ENCODE results near the gene TYW5. TPM values are rescaled to one million over a fixed set of nuclear protein-coding genes. Genes with fewer than 3 reads are reported as not detected.

Gene TYW5
- total RNA-seq, 1 experiment from 2014 or later, result 13.5 TPM

GRCh38 chr2:199911052-199911876 lies 44.0 kb downstream of the TYW5 start, which contains the start of gene C2orf69 (continued):
- no peak for TF ChIP-seq CDX4 (CRISPR knock-in tag; IDR thresholded peaks at IDR 0.05; ENCODE audit: borderline replicate concordance)
- TF ChIP-seq ZMAT4 (CRISPR knock-in tag; IDR thresholded peaks at IDR 0.05), result no peak
- TF ChIP-seq ATF6 (CRISPR knock-in tag; IDR thresholded peaks at IDR 0.05), result no peak
- no peak for TF ChIP-seq ZNF671 (CRISPR knock-in tag; IDR thresholded peaks at IDR 0.05)
- no peak for TF ChIP-seq IRF2 (CRISPR knock-in tag; IDR thresholded peaks at IDR 0.05; ENCODE audit: borderline replicate concordance, low read depth)
- TF ChIP-seq E2F4 (CRISPR knock-in tag; IDR thresholded peaks at IDR 0.05; ENCODE audit: borderline replicate concordance, low read depth), result no peak; the same call in 1 of the 2 replicates
- TF ChIP-seq CTCF (IDR thresholded peaks at IDR 0.05), result no peak
- TF ChIP-seq ETV6 (CRISPR knock-in tag; IDR thresholded peaks at IDR 0.05), result peak; percentile 72; the same call in 1 of the 2 replicates
- peak; percentile 94 for TF ChIP-seq CREM (CRISPR knock-in tag; IDR thresholded peaks at IDR 0.05)
- no peak for TF ChIP-seq JUN (CRISPR knock-in tag; IDR thresholded peaks at IDR 0.05)
- TF ChIP-seq ZSCAN18 (CRISPR knock-in tag; IDR thresholded peaks at IDR 0.05), result no peak
- no peak for TF ChIP-seq FOXJ3 (CRISPR knock-in tag; IDR thresholded peaks at IDR 0.05; ENCODE audit: borderline replicate concordance)
- TF ChIP-seq ZNF425 (CRISPR knock-in tag; conservative IDR thresholded peaks at IDR 0.05), result no peak
- no peak for TF ChIP-seq TCF7 (CRISPR knock-in tag; IDR thresholded peaks at IDR 0.05; ENCODE audit: low read depth)
- TF ChIP-seq MLX (CRISPR knock-in tag; IDR thresholded peaks at IDR 0.05), result no peak
- TF ChIP-seq NFE2L1 (CRISPR knock-in tag; IDR thresholded peaks at IDR 0.05), result no peak
- TF ChIP-seq ZNF121 (CRISPR knock-in tag; IDR thresholded peaks at IDR 0.05), result no peak
- no peak for TF ChIP-seq NR3C1 (CRISPR knock-in tag; conservative IDR thresholded peaks at IDR 0.05; ENCODE audit: low read depth)
- TF ChIP-seq TP53 (CRISPR knock-in tag; IDR thresholded peaks at IDR 0.05), result no peak
- peak; percentile 43; the same call in 1 of the 2 replicates for TF ChIP-seq SP1 (CRISPR knock-in tag; conservative IDR thresholded peaks at IDR 0.05)
- no peak for TF ChIP-seq NFYB (CRISPR knock-in tag; conservative IDR thresholded peaks at IDR 0.05; ENCODE audit: low read depth)
- no peak for TF ChIP-seq ZNF219 (CRISPR knock-in tag; IDR thresholded peaks at IDR 0.05; ENCODE audit: borderline replicate concordance)
- 0 out of 2 replicates have a peak, but pooled peaks have one; percentile 71 for TF ChIP-seq ELF4 (CRISPR knock-in tag; IDR thresholded peaks at IDR 0.05; ENCODE audit: low read depth)
- peak; percentile 59; the same call in 1 of the 2 replicates for TF ChIP-seq SMAD3 (CRISPR knock-in tag; IDR thresholded peaks at IDR 0.05; ENCODE audit: borderline replicate concordance)
- no peak for TF ChIP-seq SMAD4 (CRISPR knock-in tag; IDR thresholded peaks at IDR 0.05)
- TF ChIP-seq ZNF263 (CRISPR knock-in tag; IDR thresholded peaks at IDR 0.05; ENCODE audit: low read depth), result no peak
- TF ChIP-seq NR1H2 (CRISPR knock-in tag; IDR thresholded peaks at IDR 0.05), result no peak
- TF ChIP-seq OVOL2 (CRISPR knock-in tag; IDR thresholded peaks at IDR 0.05; ENCODE audit: borderline replicate concordance), result no peak
- TF ChIP-seq EMX1 (CRISPR knock-in tag; IDR thresholded peaks at IDR 0.05), result no peak
- no peak for TF ChIP-seq SOX15 (CRISPR knock-in tag; IDR thresholded peaks at IDR 0.05)

Measured in WTC11 (cell line).